NCI-H1092 (cell line): ENCODE measurements around the gene ZBTB49.

ENCODE experiments used
- DNase-seq: peaks from one replicate; lab custom pipeline; 2025; lab: John Stamatoyannopoulos, UW

Gene ZBTB49

DNA sequence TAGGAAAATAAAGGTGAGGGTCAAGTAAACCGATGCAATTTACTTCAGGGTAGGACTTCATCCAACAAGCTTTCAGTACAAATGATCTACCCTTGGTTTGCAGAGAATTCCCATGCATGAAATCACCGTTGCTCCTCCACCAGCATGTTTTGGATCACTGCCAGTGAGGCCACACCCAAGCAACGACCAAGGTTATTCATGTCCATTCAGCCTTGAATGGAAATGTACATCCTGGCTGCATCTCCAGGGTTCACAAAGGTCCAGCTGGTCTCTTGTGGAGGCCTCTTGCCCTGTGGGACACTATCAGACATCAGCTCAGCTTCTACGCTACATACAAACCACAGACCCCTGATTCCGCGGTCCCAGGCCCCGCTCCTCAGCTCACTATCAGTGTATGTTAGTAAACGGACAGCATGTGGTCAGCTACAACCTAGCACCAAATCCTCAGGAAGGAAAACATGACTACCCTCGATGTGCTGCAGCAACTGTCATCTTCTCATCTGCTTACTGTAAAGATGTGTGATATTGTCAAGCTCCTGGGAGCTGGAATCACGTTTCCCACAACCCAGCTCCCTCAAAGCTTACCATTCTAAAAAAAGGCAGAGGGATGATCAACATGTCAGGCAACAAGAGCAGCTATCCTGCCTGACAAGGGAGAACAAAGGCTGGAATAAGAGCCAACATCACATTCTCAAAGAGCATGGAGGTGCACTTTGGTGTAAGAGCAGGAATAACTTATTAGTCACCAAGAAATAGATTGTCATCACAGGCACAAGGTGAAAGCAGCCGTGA is 5.0 kb upstream of the ZBTB49 start:
- no peak for DNase-seq

DNA sequence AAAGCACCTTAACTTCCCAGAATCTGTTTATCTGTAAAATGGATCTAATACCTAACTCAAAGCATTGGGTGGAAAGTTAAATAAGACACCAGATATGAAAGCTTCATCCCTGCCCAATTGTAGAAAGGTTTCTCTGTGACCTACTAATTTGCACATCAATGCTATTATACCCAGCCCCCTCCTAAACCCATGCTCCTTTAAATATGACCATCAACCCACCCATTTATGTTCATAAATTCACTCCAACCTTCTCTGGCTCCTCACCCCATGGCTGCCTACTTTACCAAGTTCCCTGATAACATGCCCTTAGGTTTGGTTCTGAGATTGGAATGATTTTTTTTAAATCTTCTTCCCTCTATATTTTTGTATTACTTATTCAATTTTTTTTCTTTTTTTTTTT is 2.0 kb upstream of the ZBTB49 start:
- DNase-seq: no peak

DNA sequence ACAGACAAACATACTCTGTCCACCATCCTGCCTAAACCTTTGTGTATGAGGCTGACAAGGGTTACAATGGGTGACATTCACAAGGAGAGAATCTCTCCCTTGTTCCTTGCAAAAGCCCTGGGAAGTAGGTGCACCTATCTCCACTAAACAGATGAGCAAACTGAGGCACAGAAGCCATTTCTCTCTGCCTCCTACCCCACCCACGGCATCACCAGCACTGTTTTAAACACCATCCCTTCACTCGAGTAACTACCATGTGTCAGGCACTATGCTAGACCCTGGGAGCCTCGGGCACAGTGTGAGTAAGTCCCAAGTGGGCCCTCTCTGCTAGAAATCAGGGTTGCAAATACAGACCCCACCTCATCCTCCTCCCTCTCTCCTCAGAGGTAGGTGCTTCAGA is 996 bp upstream of the ZBTB49 start:
- DNase-seq: no peak

DNA sequence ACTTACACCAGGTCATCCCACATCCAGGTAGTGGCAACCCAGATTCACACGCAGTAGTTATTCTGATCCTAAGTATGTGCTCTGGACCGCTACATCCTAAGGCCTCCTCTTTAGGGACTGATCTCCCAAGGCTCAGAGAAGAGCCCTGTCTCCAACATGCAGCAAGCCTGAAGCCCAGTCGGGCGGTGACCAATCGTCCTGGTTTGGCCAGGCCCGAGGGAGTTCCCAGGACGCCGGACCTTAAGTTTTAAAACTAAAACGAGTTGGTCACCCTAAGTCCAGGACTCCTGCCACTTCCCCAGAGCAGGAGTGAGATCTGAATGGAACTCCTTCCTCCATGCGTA is 482 bp upstream of the ZBTB49 start:
- DNase-seq: no peak

DNA sequence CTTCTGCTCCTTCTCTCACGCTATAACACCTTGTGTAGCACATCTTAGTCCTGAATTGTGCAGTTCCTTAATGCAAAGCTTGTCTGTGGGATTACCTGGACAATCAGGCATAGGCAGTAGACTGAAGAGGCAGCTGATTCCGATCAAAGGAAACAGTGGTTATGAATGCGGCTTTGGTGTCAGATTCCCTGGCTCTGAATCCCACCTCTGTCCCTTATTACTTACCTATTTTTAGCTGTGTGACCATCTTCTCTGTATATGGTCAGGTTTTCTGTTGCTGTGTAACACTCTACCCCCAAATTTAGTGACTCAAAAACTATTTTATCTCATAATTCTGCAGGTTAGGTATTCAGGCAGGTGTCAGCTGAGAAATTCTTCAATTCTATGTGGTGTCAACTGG is 3.2 kb downstream of the ZBTB49 start:
- no peak for DNase-seq

DNA sequence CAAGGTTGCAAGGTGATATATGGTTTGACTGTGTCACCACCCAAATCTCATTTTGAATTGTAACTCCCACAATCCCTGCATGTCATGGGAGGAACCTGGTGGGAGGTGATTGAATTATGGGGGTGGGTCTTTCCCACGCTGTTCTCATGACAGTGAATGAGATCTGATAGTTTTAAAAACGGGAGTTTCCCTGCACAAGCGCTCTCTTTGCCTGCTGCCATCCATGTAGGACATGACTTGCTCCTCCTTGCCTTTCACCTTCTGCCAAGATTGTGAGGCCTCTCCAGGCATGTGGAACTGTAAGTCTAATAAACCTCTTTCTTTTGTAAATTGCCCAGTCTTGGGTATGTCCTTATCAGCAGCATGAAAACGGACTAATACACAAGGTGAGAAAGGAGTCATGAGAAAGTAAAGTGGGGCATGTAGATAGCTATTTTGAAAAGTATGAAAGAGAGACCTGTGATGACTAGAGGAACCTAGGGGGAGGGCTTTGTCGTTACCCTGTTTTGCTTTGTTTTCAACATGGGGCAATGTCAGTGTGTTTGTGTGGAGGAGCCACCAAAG is 6.3 kb downstream of the ZBTB49 start:
- DNase-seq: no peak

DNA sequence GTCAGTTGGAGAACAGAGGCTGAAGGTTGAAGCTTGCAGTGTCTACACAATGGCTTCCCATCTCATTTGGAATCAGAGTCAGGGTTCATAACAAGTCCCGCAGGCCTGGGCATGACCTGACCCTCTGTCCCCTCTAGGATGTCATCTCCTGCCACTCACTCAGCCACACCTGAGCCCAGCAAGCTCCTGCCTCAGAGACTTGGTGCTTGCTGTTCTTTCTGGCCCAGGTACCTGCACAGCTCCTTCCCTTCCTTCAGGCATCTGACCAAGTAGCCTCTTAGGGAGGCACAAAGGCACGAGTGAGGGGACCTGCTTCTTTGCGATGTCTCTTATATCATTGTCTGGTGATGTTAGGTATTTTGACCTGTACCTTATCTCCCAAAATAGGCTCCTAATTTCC is 9.0 kb downstream of the ZBTB49 start:
- DNase-seq: no peak

DNA sequence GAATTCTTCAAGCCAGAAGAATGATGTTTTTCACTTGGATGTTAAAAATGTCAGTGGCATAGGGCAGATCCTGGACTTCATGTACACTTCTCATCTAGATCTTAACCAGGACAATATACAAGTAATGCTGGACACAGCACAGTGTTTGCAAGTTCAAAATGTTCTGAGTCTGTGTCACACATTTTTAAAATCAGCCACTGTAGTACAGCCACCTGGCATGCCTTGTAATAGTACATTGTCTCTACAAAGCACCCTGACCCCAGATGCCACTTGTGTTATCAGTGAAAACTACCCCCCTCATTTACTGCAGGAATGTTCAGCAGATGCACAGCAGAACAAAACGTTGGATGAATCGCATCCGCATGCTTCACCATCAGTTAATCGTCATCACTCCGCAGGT is 11.9 kb downstream of the ZBTB49 start:
- DNase-seq: no peak

DNA sequence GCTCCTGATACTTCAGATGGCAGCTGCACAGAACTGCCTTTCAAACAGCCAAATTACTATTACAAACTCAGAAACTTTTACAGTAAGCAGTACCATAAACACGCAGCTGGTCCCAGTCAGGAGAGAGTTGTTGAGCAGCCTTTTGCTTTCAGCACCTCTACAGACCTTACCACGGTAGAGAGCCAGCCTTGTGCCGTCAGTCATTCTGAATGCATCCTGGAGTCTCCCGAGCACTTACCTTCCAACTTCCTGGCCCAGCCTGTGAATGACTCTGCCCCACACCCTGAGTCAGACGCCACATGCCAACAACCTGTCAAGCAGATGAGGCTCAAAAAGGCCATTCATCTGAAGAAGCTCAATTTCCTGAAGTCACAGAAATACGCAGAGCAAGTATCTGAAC is 12.4 kb downstream of the ZBTB49 start:
- no peak for DNase-seq

DNA sequence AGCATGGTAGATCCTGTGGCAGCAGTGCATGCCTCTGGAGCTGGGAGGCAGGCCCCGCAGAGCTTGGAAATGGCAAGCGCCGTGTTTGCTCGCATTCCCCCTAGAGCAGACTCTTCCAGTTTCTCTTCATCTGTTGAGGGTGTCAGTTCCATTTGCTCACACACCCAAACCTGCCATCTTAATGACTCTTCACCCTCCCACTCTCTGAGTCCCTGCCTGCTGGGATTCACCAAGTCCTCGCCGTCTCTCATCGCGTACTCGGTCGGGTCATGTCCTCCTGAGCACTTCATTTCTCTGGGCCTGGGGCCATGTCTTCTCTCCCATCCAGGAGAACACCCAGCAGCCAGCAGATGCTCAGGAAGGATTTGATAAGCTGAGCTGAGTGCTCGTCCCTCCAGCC is 16.9 kb downstream of the ZBTB49 start:
- DNase-seq: no peak

DNA sequence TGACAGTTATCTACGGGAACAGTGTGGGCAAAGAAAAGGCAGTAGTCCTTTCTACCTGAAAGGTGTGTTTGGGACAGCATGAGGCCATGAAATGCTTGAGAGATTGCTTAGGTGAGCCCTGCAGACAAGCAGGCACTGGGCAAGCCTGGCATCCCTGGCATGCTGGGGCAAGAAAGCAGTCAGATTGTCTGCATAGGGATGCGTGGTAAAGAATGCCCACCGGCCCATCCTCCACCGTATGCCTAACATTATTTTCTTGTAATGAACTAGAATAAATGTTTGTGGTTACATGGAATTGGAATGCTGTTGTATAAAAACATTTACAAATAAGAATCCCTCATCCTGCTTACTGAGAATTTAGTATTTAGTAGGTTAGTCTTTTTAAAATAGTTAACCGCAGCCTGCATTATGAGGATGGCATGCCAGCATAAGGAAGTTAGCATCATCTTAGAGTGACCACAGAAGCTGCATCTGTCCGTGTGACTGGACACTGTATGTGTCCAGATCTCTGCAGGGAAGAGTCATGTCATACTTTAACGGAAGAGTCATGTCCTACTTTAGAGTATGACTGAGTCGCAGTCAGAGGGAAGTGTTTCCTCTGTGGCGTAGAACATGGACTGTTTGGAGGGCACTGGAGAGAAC is 18.9 kb downstream of the ZBTB49 start:
- no peak for DNase-seq

DNA sequence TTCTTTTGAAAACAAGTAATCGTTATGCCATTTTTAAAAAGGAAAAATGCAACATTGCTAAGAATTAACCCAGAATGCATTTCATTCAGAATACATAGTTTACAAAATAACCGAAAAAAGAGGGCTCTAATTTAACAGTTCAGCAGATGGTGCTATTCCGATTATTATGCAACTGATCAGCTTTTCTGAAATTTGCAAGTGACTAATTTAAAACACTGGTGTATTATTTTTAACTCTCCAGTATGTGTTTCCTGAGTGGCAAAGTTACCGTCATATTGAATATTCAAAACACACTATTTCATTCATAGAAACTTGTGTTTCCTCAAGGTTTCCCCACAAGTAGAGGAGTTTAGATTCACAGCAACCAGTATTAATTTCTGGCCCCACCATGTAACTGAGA is 21.1 kb downstream of the ZBTB49 start:
- no peak for DNase-seq

DNA sequence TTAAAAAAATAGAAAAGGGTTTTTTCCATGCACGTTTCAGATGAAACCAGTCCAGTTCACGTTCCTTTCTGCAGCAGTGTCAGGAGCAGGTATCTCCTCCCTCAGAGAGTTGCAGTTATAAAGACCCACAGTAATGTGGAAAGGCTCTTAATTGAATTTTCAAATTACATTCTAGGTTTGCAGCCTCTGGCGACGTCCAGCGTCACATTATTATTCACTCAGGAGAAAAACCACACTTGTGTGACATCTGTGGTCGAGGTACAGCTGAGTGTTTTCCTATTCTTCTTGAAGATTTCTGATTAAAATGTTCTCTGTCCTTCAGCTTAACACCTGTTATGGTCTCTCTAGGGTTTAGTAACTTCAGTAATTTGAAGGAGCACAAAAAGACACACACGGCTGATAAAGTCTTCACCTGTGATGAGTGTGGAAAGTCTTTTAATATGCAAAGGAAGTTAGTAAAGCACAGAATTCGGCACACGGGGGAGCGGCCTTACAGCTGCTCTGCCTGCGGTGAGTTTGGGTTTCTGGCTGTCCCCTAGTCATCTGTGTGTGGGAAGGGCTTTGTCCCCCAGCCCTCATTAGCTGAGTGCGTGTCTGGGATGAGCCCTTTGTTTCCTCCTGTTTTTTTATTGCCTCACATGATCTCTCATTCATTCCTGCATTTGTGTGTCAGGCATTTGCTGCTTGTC is 25.6 kb downstream of the ZBTB49 start:
- no peak for DNase-seq

DNA sequence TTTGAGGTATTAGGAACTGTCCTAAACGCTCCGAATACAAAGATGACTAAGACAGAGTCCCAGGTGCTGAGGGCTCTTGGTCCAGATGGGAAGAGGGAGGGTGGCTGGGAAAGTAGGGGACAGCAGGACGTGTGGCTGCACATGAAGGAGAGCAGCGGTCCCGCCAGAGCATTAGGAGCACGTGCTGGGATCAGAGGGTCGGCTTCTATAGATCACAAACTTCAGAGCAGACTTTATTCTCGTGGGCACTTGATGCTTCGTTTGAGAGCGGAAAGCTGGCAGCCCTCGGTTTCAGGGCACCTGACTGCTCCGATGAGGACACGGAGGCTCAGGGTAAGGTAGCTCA is 26.1 kb downstream of the ZBTB49 start:
- DNase-seq: no peak

DNA sequence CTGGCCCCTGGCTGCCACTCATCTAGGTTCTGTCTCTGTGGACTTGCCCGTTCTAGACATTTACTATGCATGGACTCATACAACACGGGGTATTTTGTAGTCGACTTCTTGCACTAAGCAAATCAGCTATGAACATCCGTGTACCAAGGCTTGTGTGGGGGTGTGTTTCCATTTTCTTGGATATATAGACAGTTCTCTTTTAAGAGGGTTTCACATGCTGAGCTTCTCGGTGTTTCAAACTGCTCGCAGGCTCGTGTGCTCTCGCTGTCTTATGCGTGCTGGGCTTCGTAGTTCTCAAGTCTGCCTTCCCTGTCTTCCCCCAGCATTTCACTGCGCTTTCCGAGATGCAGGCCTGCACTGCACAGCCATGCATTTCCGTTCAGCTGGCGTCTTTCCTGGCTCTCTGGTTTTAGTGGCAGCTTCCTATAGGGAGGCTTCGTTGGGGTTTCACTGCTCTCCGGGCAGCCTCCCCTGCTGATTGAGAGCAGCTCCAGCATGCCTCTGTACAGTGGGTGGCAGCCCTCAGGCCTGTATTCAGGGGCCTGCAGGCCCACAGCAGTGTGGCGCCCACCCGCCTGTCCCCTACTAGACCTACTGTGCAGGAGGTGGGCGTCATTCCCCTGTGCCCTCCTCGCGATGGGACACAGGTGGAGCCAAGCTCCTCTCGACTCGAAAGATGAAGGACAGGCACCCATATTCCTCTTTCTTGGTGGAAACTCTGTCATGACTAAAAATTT is 27.6 kb downstream of the ZBTB49 start:
- no peak for DNase-seq

DNA sequence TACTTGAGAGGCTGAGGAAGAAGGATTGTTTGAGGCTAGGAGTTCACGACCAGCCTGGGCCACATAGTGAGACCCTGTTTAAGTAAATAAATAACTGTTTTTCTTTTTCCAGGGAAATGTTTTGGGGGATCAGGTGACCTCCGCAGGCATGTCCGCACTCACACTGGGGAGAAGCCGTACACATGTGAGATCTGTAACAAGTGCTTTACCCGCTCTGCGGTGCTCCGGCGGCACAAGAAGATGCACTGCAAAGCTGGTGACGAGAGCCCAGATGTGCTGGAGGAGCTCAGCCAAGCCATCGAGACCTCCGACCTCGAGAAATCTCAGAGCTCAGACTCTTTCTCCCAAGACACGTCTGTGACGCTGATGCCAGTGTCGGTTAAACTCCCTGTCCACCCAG is 30.5 kb downstream of the ZBTB49 start:
- DNase-seq: no peak

DNA sequence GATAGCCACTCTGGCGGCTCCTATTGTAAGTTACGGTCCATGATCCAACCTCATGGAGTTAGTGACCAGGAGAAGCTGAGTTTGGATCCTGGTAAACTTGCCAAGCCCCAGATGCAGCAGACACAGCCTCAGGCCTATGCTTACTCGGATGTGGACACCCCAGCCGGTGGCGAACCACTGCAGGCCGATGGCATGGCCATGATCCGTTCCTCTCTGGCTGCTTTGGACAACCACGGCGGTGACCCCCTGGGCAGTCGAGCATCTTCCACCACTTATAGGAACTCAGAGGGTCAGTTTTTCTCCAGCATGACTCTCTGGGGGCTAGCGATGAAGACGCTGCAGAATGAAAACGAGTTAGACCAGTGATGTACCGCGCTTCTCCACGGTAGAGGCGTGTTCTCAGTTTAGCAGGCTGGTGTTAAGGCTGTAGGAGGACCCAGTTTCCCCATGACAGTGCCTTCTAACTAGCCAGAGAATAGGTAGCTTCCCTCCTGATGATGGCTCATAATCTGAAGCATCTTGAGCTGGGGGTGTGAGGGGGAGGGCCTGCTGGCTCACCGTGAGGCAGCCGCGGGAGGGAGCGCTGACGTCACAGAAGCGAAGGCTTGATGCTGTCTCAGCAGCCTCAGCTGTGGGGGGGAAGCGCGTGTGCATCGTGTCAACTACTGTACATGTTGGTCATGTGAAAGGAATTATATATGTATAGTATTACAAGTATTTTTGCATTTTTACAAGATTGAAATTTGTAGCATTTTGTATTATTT is 31.1 kb downstream of the ZBTB49 start:
- no peak for DNase-seq

DNA sequence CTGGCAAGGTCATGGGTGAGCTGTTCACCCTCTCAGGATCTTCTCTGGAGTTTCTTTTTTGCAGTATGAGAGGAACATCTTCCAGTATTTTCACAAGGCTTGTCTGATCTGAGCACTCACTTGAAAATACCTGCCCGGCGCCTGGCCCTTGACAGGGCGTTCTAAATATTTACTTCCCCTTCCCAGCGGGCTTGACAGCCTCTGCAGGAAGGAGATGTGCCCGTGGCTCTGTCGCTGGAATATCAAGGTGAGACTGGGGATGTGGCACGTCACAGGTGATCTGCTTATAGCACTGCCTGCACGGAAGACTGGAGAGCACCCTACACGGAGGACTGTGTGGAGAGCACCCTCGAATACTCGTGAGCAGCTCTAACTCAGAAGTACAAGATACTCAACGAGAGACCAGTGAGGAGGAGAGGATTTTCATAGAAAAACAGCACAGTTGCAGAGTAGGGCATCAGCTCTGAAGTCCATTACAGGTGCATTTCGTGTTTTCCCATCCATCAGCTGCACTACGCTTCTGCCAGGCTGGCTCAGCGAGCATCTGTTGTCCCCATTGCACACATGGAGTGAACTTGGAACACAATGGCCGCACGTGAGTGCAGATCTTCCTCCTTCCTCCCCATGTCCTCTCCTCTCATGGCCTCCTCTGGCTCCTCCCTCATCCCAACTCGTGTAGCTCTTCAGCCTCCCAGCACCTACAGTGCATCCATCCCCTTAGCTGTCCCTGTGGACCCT is 32.1 kb downstream of the ZBTB49 start:
- no peak for DNase-seq

DNA sequence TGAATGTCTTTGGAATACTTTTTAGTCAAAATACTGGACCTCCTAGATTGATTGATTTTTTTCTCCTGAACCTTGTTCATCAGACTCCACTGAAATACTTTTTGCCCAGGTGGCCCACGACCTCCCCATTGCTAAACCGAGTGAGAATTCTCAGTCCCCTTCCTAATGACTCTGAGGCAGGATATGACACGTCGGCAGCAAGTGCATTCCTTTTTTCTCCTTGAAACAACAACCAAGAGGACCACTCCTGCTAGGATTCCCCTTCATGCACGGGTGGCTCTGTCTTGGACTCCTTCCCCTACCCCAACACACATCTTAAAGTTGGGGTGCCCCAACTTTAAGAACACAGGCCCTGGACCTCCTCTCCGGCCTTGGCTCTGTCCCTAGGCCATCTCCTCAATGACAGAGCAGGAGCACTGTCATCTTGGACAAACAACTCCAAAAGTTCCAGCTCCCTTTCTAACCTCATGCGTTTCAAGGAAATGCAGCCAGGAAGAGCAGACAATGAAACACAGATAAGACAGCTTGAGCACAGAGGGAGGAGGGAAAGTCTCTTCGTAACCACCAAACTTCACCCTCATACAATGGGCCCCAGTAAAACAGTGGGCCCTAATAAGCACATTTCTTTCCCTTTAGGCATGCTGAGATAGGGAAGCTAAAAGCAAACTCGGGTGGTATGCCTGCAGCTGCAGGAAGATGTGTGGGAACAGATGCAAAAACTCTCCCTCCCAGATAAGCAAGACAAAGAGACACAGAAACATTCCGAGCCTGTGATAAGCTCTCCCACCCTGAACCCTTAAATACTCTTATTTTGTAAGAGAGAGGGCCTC is 33.9 kb downstream of the ZBTB49 start:
- DNase-seq: no peak

DNA sequence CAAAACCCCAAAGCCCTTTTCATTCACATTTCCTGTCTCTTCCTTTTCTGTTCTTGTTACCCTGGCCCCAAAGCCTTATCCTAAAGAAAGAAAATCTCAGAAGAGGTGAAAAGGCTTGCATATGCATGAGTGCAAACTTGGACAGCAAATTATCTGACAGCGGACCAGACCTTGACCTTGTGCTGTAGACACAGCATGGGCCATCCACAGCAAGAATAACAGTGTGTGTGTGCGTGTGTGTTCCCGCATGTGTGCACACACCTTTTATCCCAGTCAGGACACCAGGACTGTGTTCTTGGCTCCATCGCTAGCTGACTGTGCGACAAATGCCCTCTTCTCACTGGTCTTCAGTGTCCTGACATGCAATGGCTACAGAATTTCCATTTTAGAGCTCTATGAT is 35.3 kb downstream of the ZBTB49 start:
- no peak for DNase-seq
